GM21367 (cell line): Measurements from ENCODE around the gene NR1D2.

Experiments
- ATAC-seq: cut with Tn5 transposase; IDR thresholded peaks from one replicate; pipeline ENCODE4 v1.9.1; 2021; ENCODE audit not compliant: unreplicated experiment

The NR1D2 gene

GRCh38 chr3:23961913-23962312 is 16.8 kb downstream of the NR1D2 start:
- ATAC-seq: no peak

- ATAC-seq: no peak
Measured at GRCh38 chr3:23964537-23965235, 19.6 kb downstream of the NR1D2 start.

GRCh38 chr3:23966328-23966727 is 21.2 kb downstream of the NR1D2 start:
- no peak for ATAC-seq

GRCh38 chr3:23968463-23969184 is 23.5 kb downstream of the NR1D2 start:
- no peak for ATAC-seq

- no peak for ATAC-seq
Measured at GRCh38 chr3:23969393-23969792, 24.3 kb downstream of the NR1D2 start.

- no peak for ATAC-seq
Measured at GRCh38 chr3:23971684-23972083, 26.6 kb downstream of the NR1D2 start.

GRCh38 chr3:23976555-23976954 is 31.5 kb downstream of the NR1D2 start:
- ATAC-seq: no peak

GRCh38 chr3:23979569-23979968 is 34.5 kb downstream of the NR1D2 start:
- ATAC-seq: no peak

GRCh38 chr3:23981136-23981535 is 36.0 kb downstream of the NR1D2 start:
- no peak for ATAC-seq

GRCh38 chr3:23981955-23982354 is 36.9 kb downstream of the NR1D2 start:
- ATAC-seq: no peak

- ATAC-seq: no peak
Measured at GRCh38 chr3:23984934-23985333, 39.8 kb downstream of the NR1D2 start.

GRCh38 chr3:23985747-23986544 is 40.9 kb downstream of the NR1D2 start:
- no peak for ATAC-seq

GRCh38 chr3:23987356-23987755 is 42.3 kb downstream of the NR1D2 start:
- no peak for ATAC-seq

GRCh38 chr3:23991306-23991682 is 46.2 kb downstream of the NR1D2 start:
- ATAC-seq: no peak

GRCh38 chr3:23991683-23992628 is 46.9 kb downstream of the NR1D2 start:
- ATAC-seq: no peak

GRCh38 chr3:23993556-23994243 is 48.6 kb downstream of the NR1D2 start:
- ATAC-seq: no peak

- ATAC-seq: no peak
Measured at GRCh38 chr3:23994244-23994569, 49.1 kb downstream of the NR1D2 start.

GRCh38 chr3:23995219-23995618 is 50.1 kb downstream of the NR1D2 start:
- ATAC-seq: no peak

GRCh38 chr3:23996095-23996524 is 51.0 kb downstream of the NR1D2 start:
- ATAC-seq: no peak

- ATAC-seq: no peak
Measured at GRCh38 chr3:23999012-23999641, 54.0 kb downstream of the NR1D2 start.
